ENCODE data around the gene KRTAP10-11.

The KRTAP10-11 gene

DNA sequence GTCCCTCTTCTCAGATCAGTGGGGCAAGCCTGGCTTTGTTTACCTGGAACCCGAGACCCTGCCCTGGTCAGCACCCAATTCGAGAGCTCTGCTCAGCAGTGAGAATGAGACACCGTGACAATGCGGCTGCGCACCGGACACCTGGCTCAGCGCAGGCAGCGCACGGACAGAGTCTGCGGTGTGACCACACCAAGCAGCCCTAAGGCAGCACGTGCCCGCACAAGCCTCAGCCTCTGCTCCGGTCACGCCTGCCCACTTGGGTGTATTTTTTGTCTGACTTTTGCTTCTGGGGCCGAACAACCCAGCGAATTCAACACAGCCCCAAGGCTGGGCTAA lies 29.7 kb upstream of the KRTAP10-11 start:
- DNase-seq (ENCODE audit: low spot score), result no peak
- TF ChIP-seq, protein P1, sequence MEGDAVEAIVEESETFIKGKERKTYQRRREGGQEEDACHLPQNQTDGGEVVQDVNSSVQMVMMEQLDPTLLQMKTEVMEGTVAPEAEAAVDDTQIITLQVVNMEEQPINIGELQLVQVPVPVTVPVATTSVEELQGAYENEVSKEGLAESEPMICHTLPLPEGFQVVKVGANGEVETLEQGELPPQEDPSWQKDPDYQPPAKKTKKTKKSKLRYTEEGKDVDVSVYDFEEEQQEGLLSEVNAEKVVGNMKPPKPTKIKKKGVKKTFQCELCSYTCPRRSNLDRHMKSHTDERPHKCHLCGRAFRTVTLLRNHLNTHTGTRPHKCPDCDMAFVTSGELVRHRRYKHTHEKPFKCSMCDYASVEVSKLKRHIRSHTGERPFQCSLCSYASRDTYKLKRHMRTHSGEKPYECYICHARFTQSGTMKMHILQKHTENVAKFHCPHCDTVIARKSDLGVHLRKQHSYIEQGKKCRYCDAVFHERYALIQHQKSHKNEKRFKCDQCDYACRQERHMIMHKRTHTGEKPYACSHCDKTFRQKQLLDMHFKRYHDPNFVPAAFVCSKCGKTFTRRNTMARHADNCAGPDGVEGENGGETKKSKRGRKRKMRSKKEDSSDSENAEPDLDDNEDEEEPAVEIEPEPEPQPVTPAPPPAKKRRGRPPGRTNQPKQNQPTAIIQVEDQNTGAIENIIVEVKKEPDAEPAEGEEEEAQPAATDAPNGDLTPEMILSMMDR (IDR thresholded peaks at IDR 0.05; ENCODE audit: borderline replicate concordance, control extremely low read depth, extremely low read depth, insufficient read depth, missing control alignments), result no peak
- in situ Hi-C loops (cut with MboI; ENCODE audit: low sequenced_read_pairs, unreplicated experiment), result no loop called here

GRCh38 chr21:44617071-44617501 lies 29.1 kb upstream of the KRTAP10-11 start:
- DNase-seq (ENCODE audit: low spot score), result no peak
- in situ Hi-C loops (cut with MboI; ENCODE audit: low sequenced_read_pairs, unreplicated experiment), result no loop called here
- TF ChIP-seq, protein P1 (IDR thresholded peaks at IDR 0.05; ENCODE audit: borderline replicate concordance, control extremely low read depth, extremely low read depth, insufficient read depth, missing control alignments), result no peak

DNA sequence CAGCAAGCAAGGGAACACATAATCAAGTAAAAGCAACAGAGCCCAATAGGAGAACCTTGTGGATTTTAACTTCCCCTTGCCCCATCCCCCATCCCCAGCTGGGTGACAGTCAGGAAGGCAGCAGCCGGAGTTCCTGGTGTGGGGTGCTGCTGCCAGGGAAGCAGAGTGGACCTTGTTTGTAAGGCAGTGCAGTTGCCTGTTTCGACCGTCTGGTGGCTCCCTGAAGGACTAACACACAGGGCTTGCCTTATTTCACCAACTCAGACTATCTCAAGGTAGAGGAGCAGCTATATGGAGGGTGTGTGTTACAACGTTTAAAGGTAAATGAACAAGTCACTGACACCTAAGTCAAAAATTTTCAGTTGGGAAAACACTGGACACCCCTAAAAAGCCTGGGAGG lies 27.7 kb upstream of the KRTAP10-11 start:
- TF ChIP-seq, protein P1 (IDR thresholded peaks at IDR 0.05; ENCODE audit: borderline replicate concordance, control extremely low read depth, extremely low read depth, insufficient read depth, missing control alignments), result no peak
- DNase-seq (ENCODE audit: low spot score), result no peak
- in situ Hi-C loops (cut with MboI; ENCODE audit: low sequenced_read_pairs, unreplicated experiment), result no loop called here

DNA sequence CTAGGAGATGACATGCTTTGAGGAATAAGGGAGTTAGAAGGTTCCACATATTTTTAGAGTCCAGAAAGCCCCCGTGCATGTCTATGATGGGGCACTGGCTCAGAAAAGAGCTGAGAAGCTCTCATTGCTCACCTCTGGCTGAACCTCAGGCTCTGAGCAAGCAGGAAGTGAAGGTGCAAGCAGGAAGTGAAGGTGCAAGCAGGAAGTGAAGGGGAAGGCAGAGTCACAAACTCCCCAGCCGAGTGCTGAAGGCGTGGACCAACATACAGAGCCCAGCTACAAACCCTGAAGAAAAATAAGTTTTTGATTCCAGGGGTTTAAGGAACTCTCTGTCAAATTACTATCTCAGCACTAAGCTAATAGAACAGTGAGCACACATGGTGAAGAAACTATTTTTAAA lies 27.3 kb upstream of the KRTAP10-11 start:
- no peak for DNase-seq (ENCODE audit: low spot score)
- TF ChIP-seq, protein P1 (IDR thresholded peaks at IDR 0.05; ENCODE audit: borderline replicate concordance, control extremely low read depth, extremely low read depth, insufficient read depth, missing control alignments), result no peak
- in situ Hi-C loops (cut with MboI; ENCODE audit: low sequenced_read_pairs, unreplicated experiment), result no loop called here

DNA sequence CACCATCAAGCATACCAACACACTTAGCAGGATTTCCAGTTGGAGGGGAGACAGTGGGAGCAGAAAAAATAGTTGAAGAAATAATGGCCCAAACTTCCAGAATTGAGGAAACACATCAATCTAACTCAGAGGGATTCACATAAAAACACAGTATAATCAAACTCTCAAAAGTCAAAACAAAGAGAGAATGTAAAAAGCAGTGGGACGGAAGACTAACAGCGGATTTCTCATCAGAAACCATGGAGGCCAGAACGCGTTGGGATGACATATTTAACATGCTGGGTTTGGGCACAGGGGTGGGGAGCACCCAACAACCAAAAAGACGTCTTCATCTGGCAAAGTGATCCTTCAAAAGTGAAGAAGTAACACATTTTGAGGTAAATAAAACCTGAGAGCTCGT lies 26.3 kb upstream of the KRTAP10-11 start:
- in situ Hi-C loops (cut with MboI; ENCODE audit: low sequenced_read_pairs, unreplicated experiment), result no loop called here
- TF ChIP-seq, protein P1 (IDR thresholded peaks at IDR 0.05; ENCODE audit: borderline replicate concordance, control extremely low read depth, extremely low read depth, insufficient read depth, missing control alignments), result no peak
- DNase-seq (ENCODE audit: low spot score), result no peak

- in situ Hi-C loops (cut with MboI; ENCODE audit: low sequenced_read_pairs, unreplicated experiment), result no loop called here
- TF ChIP-seq, protein P1 (IDR thresholded peaks at IDR 0.05; ENCODE audit: borderline replicate concordance, control extremely low read depth, extremely low read depth, insufficient read depth, missing control alignments), result no peak
- DNase-seq (ENCODE audit: low spot score), result no peak
Measured at GRCh38 chr21:44623575-44623974, 22.6 kb upstream of the KRTAP10-11 start.

GRCh38 chr21:44625756-44626155 lies 20.5 kb upstream of the KRTAP10-11 start:
- TF ChIP-seq, protein P1 (IDR thresholded peaks at IDR 0.05; ENCODE audit: borderline replicate concordance, control extremely low read depth, extremely low read depth, insufficient read depth, missing control alignments), result no peak
- no peak for DNase-seq (ENCODE audit: low spot score)
- in situ Hi-C loops (cut with MboI; ENCODE audit: low sequenced_read_pairs, unreplicated experiment), result no loop called here

Measured in GM13976 (cell line).